C4-2B (cell line): Measurements from ENCODE around the gene POTEI.
"Not testable (repeated sequence)": the region's sequence is repeated elsewhere in the genome, so short reads cannot be mapped to it uniquely, and the experiment has no call there.

Experiments used
- CTCF ChIP-seq: fragments of 450-650 bp; conservative IDR thresholded peaks from 2 replicates; pipeline ENCODE4 v1.5.1; 2017; ENCODE audit warnings: mild to moderate bottlenecking
- ZFX ChIP-seq: fragments of 450-650 bp; IDR thresholded peaks from 2 replicates; pipeline ENCODE4 v1.6.1; 2017

GRCh38 chr2:130543785-130544528 lies 34.8 kb upstream of the POTEI start:
- TF ChIP-seq CTCF, ZFX: not testable (repeated sequence)
